H9 (cell line): ENCODE data around the gene EIF2S3. TPM values are rescaled to one million over a fixed set of nuclear protein-coding genes. Genes with fewer than 3 reads are reported as not detected.

Experiments
- DNase-seq: peaks from one replicate; pipeline ENCODE4 v3.0.0-alpha.2; 2017
- H2AFZ ChIP-seq: one replicate; pipeline ENCODE4 v1.6.1; 2013; ENCODE audit warnings: mild to moderate bottlenecking, low read length, control low read depth, moderate library complexity
- H2AK5ac ChIP-seq: 2 replicates; pipeline ENCODE4 v1.6.1; 2013; ENCODE audit warnings: low read length, control low read depth, mixed read lengths; ENCODE audit not compliant: insufficient read length
- H2BK120ac ChIP-seq: one replicate; pipeline ENCODE4 v1.6.1; 2013; ENCODE audit warnings: low read depth, mild to moderate bottlenecking, low read length, control low read depth, inconsistent platforms; ENCODE audit not compliant: poor library complexity, severe bottlenecking
- H2BK12ac ChIP-seq: 2 replicates; pipeline ENCODE4 v1.6.1; 2013; ENCODE audit warnings: low read length, control low read depth, mixed read lengths, low read depth; ENCODE audit not compliant: insufficient read length
- H2BK15ac ChIP-seq: 2 replicates; pipeline ENCODE4 v1.6.1; 2013; ENCODE audit warnings: low read depth, low read length, control low read depth
- H2BK20ac ChIP-seq: one replicate; pipeline ENCODE4 v1.6.1; 2013; ENCODE audit warnings: low read depth, mild to moderate bottlenecking, low read length, control low read depth, inconsistent platforms; ENCODE audit not compliant: poor library complexity, severe bottlenecking
- H2BK5ac ChIP-seq: 2 replicates; pipeline ENCODE4 v1.6.1; 2013; ENCODE audit warnings: low read length, control low read depth, mixed read lengths; ENCODE audit not compliant: insufficient read length
- H3K14ac ChIP-seq: 2 replicates; pipeline ENCODE4 v1.6.1; 2013; ENCODE audit warnings: low read length, control low read depth; ENCODE audit not compliant: insufficient read depth
- H3K18ac ChIP-seq: 2 replicates; pipeline ENCODE4 v1.6.1; 2013; ENCODE audit warnings: low read depth, mild to moderate bottlenecking, mixed read lengths, low read length, control low read depth; ENCODE audit not compliant: insufficient read length
- H3K23ac ChIP-seq: 2 replicates; pipeline ENCODE4 v1.6.1; 2013; ENCODE audit warnings: low read length, control low read depth, mixed read lengths, low read depth; ENCODE audit not compliant: insufficient read length
- H3K23me2 ChIP-seq: 2 replicates; pipeline ENCODE4 v1.6.1; 2013; ENCODE audit warnings: low read depth, mild to moderate bottlenecking, mixed read lengths, low read length, control low read depth; ENCODE audit not compliant: insufficient read length, poor library complexity, severe bottlenecking
- H3K27ac ChIP-seq: 2 replicates; pipeline ENCODE4 v1.5.1; 2013; ENCODE audit warnings: low read length, control low read depth, mixed read lengths, low read depth; ENCODE audit not compliant: insufficient read length
- H3K27me3 ChIP-seq: 2 replicates; pipeline ENCODE4 v1.6.1; 2013; ENCODE audit warnings: low read length, control low read depth, inconsistent platforms; ENCODE audit not compliant: insufficient read depth
- H3K4ac ChIP-seq: 2 replicates; pipeline ENCODE4 v1.6.1; 2013; ENCODE audit warnings: low read depth, mild to moderate bottlenecking, control low read depth, inconsistent platforms, low read length, moderate library complexity
- H3K4me1 ChIP-seq: 2 replicates; pipeline ENCODE4 v1.6.1; 2013; ENCODE audit warnings: low read length, control low read depth, inconsistent platforms; ENCODE audit not compliant: insufficient read depth
- H3K4me2 ChIP-seq: 2 replicates; pipeline ENCODE4 v1.6.1; 2013; ENCODE audit warnings: low read length, control low read depth, mixed read lengths; ENCODE audit not compliant: insufficient read length, insufficient read depth
- H3K56ac ChIP-seq: 2 replicates; pipeline ENCODE4 v1.6.1; 2013; ENCODE audit warnings: low read depth, mild to moderate bottlenecking, mixed read lengths, low read length, control low read depth; ENCODE audit not compliant: insufficient read length
- H3K79me1 ChIP-seq: 2 replicates; pipeline ENCODE4 v1.6.1; 2013; ENCODE audit warnings: low read depth, mild to moderate bottlenecking, moderate library complexity, low read length, control low read depth, inconsistent platforms; ENCODE audit not compliant: insufficient read depth, poor library complexity, severe bottlenecking
- H3K79me2 ChIP-seq: 2 replicates; pipeline ENCODE4 v1.6.1; 2013; ENCODE audit warnings: low read length, control low read depth, inconsistent platforms; ENCODE audit not compliant: insufficient read depth
- H3K9ac ChIP-seq: 2 replicates; pipeline ENCODE4 v1.6.1; 2013; ENCODE audit warnings: low read length, control low read depth, mixed read lengths; ENCODE audit not compliant: insufficient read length; ENCODE audit errors: extremely low read depth
- H3K9me3 ChIP-seq: one replicate; pipeline ENCODE4 v1.6.1; 2013; ENCODE audit warnings: low read depth, low read length, inconsistent platforms; ENCODE audit not compliant: control insufficient read depth
- H3T11ph ChIP-seq: one replicate; pipeline ENCODE4 v1.6.1; 2013; ENCODE audit warnings: mild to moderate bottlenecking, low read length, control low read depth, inconsistent platforms
- H4K20me1 ChIP-seq: one replicate; pipeline ENCODE4 v1.6.1; 2013; ENCODE audit not compliant: control insufficient read depth, insufficient read length, insufficient read depth
- H4K5ac ChIP-seq: 2 replicates; pipeline ENCODE4 v1.6.1; 2013; ENCODE audit warnings: low read depth, mild to moderate bottlenecking, mixed read lengths, low read length, control low read depth; ENCODE audit not compliant: insufficient read length
- H4K8ac ChIP-seq: replicated peaks from 2 replicates; pipeline ENCODE4 v1.6.1; 2013; ENCODE audit warnings: low read length, control low read depth, mixed read lengths, low read depth; ENCODE audit not compliant: insufficient read length
- H4K91ac ChIP-seq: 2 replicates; pipeline ENCODE4 v1.6.1; 2013; ENCODE audit warnings: low read depth, mild to moderate bottlenecking, moderate library complexity, mixed read lengths, low read length, control low read depth; ENCODE audit not compliant: insufficient read length
- H3K27ac Mint-ChIP-seq, 3 experiments: 2 replicates in 2 of 3; 3 replicates in 1 of 3; pipeline ENCODE4 v1.8.0; 2020 to 2021; ENCODE audit warnings: mixed read lengths in 3 of 3, mild to moderate bottlenecking in 1 of 3, moderate library complexity in 1 of 3
- H3K27me3 Mint-ChIP-seq: 2 replicates; pipeline ENCODE4 v1.8.0; 2021; ENCODE audit warnings: low read depth, mild to moderate bottlenecking, moderate library complexity, mixed read lengths
- H3K36me3 Mint-ChIP-seq, 3 experiments: 2 replicates in 2 of 3; 3 replicates in 1 of 3; pipeline ENCODE4 v1.8.0; 2020 to 2021; ENCODE audit warnings: low read depth in 3 of 3, mixed read lengths in 3 of 3; ENCODE audit not compliant: insufficient read depth in 1 of 3
- H3K4me1 Mint-ChIP-seq, 2 experiments: 2 replicates each; pipeline ENCODE4 v1.8.0; 2020; ENCODE audit warnings: mixed read lengths in 2 of 2
- H3K4me3 Mint-ChIP-seq, 2 experiments: 2 replicates in 1 of 2; 3 replicates in 1 of 2; pipeline ENCODE4 v1.8.0; 2020 to 2021; ENCODE audit warnings: mild to moderate bottlenecking in 2 of 2, mixed read lengths in 2 of 2, moderate library complexity in 1 of 2
- H3K9me3 Mint-ChIP-seq, 2 experiments: 2 replicates in 1 of 2; 3 replicates in 1 of 2; pipeline ENCODE4 v1.8.0; 2020; ENCODE audit warnings: mild to moderate bottlenecking in 2 of 2, mixed read lengths in 2 of 2, moderate library complexity in 1 of 2
- CTCF ChIP-seq: fragments of 200-600 bp; sonication (generic); conservative IDR thresholded peaks from 3 replicates; pipeline ENCODE4 v1.8.0; 2021; ENCODE audit warnings: antibody characterized with exemption, mild to moderate bottlenecking
- WGBS: extraction: QIAGEN DNeasy Blood & Tissue Kit; methylation state at CpG from one replicate; pipeline ENCODE4 v1.1.7; 2013; ENCODE audit warnings: missing lambda C conversion rate, low lambda C conversion rate, mixed read lengths; ENCODE audit not compliant: insufficient read length; ENCODE audit errors: extremely low coverage; 5-methylcytosine and 5-hydroxymethylcytosine counted together
- total RNA-seq: library from RNA; stranded (reverse); gene quantifications from 2 replicates; pipeline ENCODE4 v1.2.1, GENCODE V29; 2021

EIF2S3 gene
- total RNA-seq, 1 experiment from 2014 or later = 598 TPM

GRCh38 chrX:24012266-24012665 lies 42.5 kb upstream of the EIF2S3 start:
- Histone ChIP-seq H2BK20ac (no peak overlapping the region), H3K56ac (no peak overlapping the region), H3K14ac (no peak overlapping the region), H2BK5ac (no peak overlapping the region), H3K27ac (no peak overlapping the region), H3K4me1 (no peaks in the 10 kb centered on the region), H4K20me1 (no peaks in the 10 kb centered on the region), H3T11ph (no peak overlapping the region), H3K4me2 (no peak overlapping the region), H3K23ac (no peak overlapping the region), H4K91ac (no peak overlapping the region), H2BK120ac (no peak overlapping the region), H4K8ac (no peak overlapping the region), H2BK15ac (no peak overlapping the region), H3K4ac (no peak overlapping the region), H3K9me3 (no peaks in the 10 kb centered on the region), H3K27me3 (no peaks in the 10 kb centered on the region), H2AK5ac (no peak overlapping the region), H3K23me2 (no peaks in the 10 kb centered on the region), H4K5ac (no peak overlapping the region), H3K18ac (no peak overlapping the region), H3K79me1 (peaks cover 5% of the 10 kb centered on the region), H2BK12ac (no peak overlapping the region), H3K9ac (no peak overlapping the region), H2AFZ (no peak overlapping the region), H3K79me2 (peaks cover 2% of the 10 kb centered on the region; the same call in 1 of the 2 replicates)
- Mint-ChIP-seq H3K4me1 (peaks cover 0 to 2% of the 10 kb centered on the region in 2 experiments; a peak in 2 of 4 replicates), H3K9me3 (no peaks in the 10 kb centered on the region), H3K27me3 (no peaks in the 10 kb centered on the region), H3K36me3 (peaks cover 5 to 28% (median 15%) of the 10 kb centered on the region in 3 experiments), H3K27ac (no peak overlapping the region), H3K4me3 (no peak overlapping the region)
- no peak for DNase-seq
- TF ChIP-seq CTCF = no peak
- WGBS = no CpG with 5 or more reads among the region's 1 CpG
